CD8-positive, alpha-beta memory T cell (primary cell): ENCODE data around the gene USP13. TPM values are rescaled to one million over a fixed set of nuclear protein-coding genes. Genes with fewer than 3 reads are reported as not detected.

Experiments used
- CTCF ChIA-PET: fragments of 350-600 bp; sonication (Branson Sonifier 250); formaldehyde crosslinking; loops from one replicate; lab custom pipeline; 2021; ENCODE audit warnings: antibody characterized with exemption; lab: Charles Lee
- POLR2A ChIA-PET: fragments of 350-600 bp; sonication (Branson Sonifier 250); formaldehyde crosslinking; loops from one replicate; lab custom pipeline; 2021; ENCODE audit warnings: antibody characterized with exemption; lab: Charles Lee
- DNase-seq, 5 donors: peaks; one replicate each; pipeline versions ENCODE4 v3.0.0 to v3.0.0-alpha.2; 2020 to 2022; ENCODE audit warnings: mixed read lengths in 1 of 5
- H3K27ac ChIP-seq: one replicate; pipeline ENCODE4 v1.7.0; 2013; ENCODE audit warnings: low read depth, mild to moderate bottlenecking, low read length, moderate library complexity
- H3K27me3 ChIP-seq: 2 replicates; pipeline ENCODE4 v1.7.0; 2013; ENCODE audit warnings: low read length, mild to moderate bottlenecking; ENCODE audit not compliant: insufficient read depth, poor library complexity, severe bottlenecking
- H3K36me3 ChIP-seq: 2 replicates; pipeline ENCODE4 v1.7.0; 2013; ENCODE audit warnings: mild to moderate bottlenecking, low read length, moderate library complexity; ENCODE audit not compliant: insufficient read depth
- H3K4me1 ChIP-seq: 2 replicates; pipeline ENCODE4 v1.7.0; 2013; ENCODE audit warnings: mild to moderate bottlenecking, low read length, moderate library complexity; ENCODE audit not compliant: insufficient read depth
- H3K4me3 ChIP-seq: 2 replicates; pipeline ENCODE4 v1.7.0; 2013; ENCODE audit warnings: mild to moderate bottlenecking, low read length
- H3K9me3 ChIP-seq: 2 replicates; pipeline ENCODE4 v1.7.0; 2013; ENCODE audit warnings: mild to moderate bottlenecking, low read length
- H3K27ac Mint-ChIP-seq, 8 donors: one replicate each; pipeline ENCODE4 v1.8.0; 2020 to 2021; ENCODE audit warnings: mixed read lengths in 8 of 8, mild to moderate bottlenecking in 6 of 8, inconsistent platforms in 3 of 8, moderate library complexity in 3 of 8
- H3K27me3 Mint-ChIP-seq, 2 donors: one replicate each; pipeline ENCODE4 v1.8.0; 2020 to 2021; ENCODE audit warnings: mixed read lengths in 2 of 2, mild to moderate bottlenecking in 1 of 2, moderate library complexity in 1 of 2
- H3K36me3 Mint-ChIP-seq, 3 donors: one replicate each; pipeline ENCODE4 v1.8.0; 2020 to 2021; ENCODE audit warnings: mixed read lengths in 3 of 3, inconsistent platforms in 1 of 3, mild to moderate bottlenecking in 1 of 3
- H3K4me1 Mint-ChIP-seq, 3 donors: one replicate each; pipeline ENCODE4 v1.8.0; 2020 to 2021; ENCODE audit warnings: mixed read lengths in 3 of 3, inconsistent platforms in 1 of 3, mild to moderate bottlenecking in 1 of 3
- H3K4me3 Mint-ChIP-seq, 7 donors: one replicate each; pipeline ENCODE4 v1.8.0; 2020 to 2021; ENCODE audit warnings: mixed read lengths in 7 of 7, mild to moderate bottlenecking in 6 of 7, moderate library complexity in 4 of 7, inconsistent platforms in 2 of 7
- H3K9me3 Mint-ChIP-seq, 5 donors: one replicate each; pipeline ENCODE4 v1.8.0; 2020 to 2022; ENCODE audit warnings: mixed read lengths in 5 of 5, mild to moderate bottlenecking in 3 of 5, moderate library complexity in 2 of 5, inconsistent platforms in 1 of 5
- polyA plus RNA-seq: library from polyadenylated mRNA; unstranded; fragments of 300-500 nt; fragmentation: Illumina TruSeq; gene quantifications from one replicate; pipeline ENCODE4 v1.2.3, GENCODE V29; 2021
- total RNA-seq, 2 experiments: library from RNA; stranded (reverse); gene quantifications; one replicate each; pipeline ENCODE4 v1.2.3, GENCODE V29; 2021

USP13 gene
- total and polyA plus RNA-seq, 3 experiments from 2014 or later = 12.7 to 13.8 (median 13.3) TPM

- H3K36me3 Mint-ChIP-seq = no peaks in the 10 kb centered on the region
- ChIA-PET POLR2A (no interaction called here), CTCF (no interaction called here)
- H3K27ac Mint-ChIP-seq = no peak overlapping the region
- H3K27me3 Mint-ChIP-seq = no peaks in the 10 kb centered on the region
- H3K27me3 ChIP-seq = no peaks in the 10 kb centered on the region
- H3K4me3 ChIP-seq = no peak overlapping the region
- no peaks in the 10 kb centered on the region for H3K36me3 ChIP-seq
- DNase-seq = no peak
- H3K9me3 Mint-ChIP-seq = no peaks in the 10 kb centered on the region
- no peaks in the 10 kb centered on the region for H3K4me1 Mint-ChIP-seq
- no peak overlapping the region for H3K27ac ChIP-seq
- H3K9me3 ChIP-seq = no peaks in the 10 kb centered on the region
- no peak overlapping the region for H3K4me3 Mint-ChIP-seq
- H3K4me1 ChIP-seq = no peaks in the 10 kb centered on the region
These were observed 143.6 kb downstream of the USP13 start for GRCh38 chr3:179796421-179796820.

GRCh38 chr3:179797192-179797591 lies 144.4 kb downstream of the USP13 start:
- Histone ChIP-seq H3K36me3 (no peaks in the 10 kb centered on the region), H3K27me3 (no peaks in the 10 kb centered on the region), H3K4me3 (no peak overlapping the region), H3K9me3 (no peaks in the 10 kb centered on the region), H3K4me1 (no peaks in the 10 kb centered on the region), H3K27ac (no peak overlapping the region)
- CTCF ChIA-PET = no interaction called here
- Mint-ChIP-seq H3K9me3 (no peaks in the 10 kb centered on the region), H3K4me1 (no peaks in the 10 kb centered on the region), H3K27ac (no peak overlapping the region), H3K4me3 (no peak overlapping the region), H3K36me3 (no peaks in the 10 kb centered on the region), H3K27me3 (no peaks in the 10 kb centered on the region)
- no peak for DNase-seq
- POLR2A ChIA-PET = no interaction called here

DNA sequence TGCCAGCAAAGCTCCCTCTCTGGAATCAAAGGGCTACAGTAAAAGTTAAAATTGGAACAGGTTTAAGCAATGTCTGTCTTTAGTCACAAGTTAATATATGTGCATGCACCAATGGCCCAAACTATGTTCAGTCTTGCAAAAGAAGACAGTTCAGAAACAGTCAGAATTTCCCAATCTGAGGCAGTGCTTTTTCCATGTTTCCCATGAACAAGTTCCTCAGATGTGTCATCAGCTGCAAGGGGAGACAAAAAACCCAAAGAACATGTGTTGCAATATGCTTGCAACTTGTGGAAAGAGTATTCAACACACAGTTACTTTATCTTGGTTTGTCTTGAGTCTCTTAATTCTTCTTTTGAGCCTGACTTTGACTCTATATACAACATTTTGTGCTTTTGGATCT lies 148.4 kb downstream of the USP13 start:
- no peaks in the 10 kb centered on the region for H3K9me3 ChIP-seq
- DNase-seq = no peak
- Mint-ChIP-seq H3K36me3 (no peaks in the 10 kb centered on the region), H3K4me1 (no peaks in the 10 kb centered on the region), H3K27me3 (peaks cover 3 to 19% of the 10 kb centered on the region in 2 donors), H3K9me3 (no peaks in the 10 kb centered on the region), H3K4me3 (no peak overlapping the region), H3K27ac (no peak overlapping the region)
- H3K4me3 ChIP-seq = no peak overlapping the region
- H3K27me3 ChIP-seq = no peaks in the 10 kb centered on the region
- ChIA-PET POLR2A (no interaction called here), CTCF (no interaction called here)
- no peaks in the 10 kb centered on the region for H3K36me3 ChIP-seq
- no peak overlapping the region for H3K27ac ChIP-seq
- H3K4me1 ChIP-seq = no peaks in the 10 kb centered on the region

DNA sequence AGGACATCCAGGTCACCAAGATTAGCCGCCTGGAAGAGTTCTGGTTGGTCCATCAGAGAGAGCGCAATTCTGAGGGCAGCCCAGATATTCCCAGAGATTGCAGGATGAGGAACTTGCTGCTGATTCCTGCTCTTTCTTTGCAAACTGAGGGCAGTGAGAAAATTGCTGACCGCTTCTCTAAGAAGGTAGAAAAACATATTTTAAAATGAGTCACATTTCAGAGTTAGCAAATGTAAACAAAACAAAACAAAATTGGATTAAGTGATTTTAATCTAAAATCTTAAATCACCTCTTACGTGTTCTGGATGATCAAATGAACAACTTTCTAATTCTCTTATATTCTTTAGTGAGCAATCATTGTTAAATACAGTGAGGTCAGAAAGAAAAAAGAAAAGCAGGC lies 149.0 kb downstream of the USP13 start:
- DNase-seq = no peak
- Histone ChIP-seq H3K36me3 (no peaks in the 10 kb centered on the region), H3K4me3 (no peak overlapping the region), H3K4me1 (no peaks in the 10 kb centered on the region), H3K27me3 (no peaks in the 10 kb centered on the region), H3K9me3 (no peaks in the 10 kb centered on the region), H3K27ac (no peak overlapping the region)
- H3K27ac Mint-ChIP-seq = no peak overlapping the region
- ChIA-PET POLR2A (no interaction called here), CTCF (no interaction called here)
- H3K36me3 Mint-ChIP-seq = no peaks in the 10 kb centered on the region
- H3K27me3 Mint-ChIP-seq = peaks cover 3 to 19% of the 10 kb centered on the region in 2 donors
- H3K9me3 Mint-ChIP-seq = no peaks in the 10 kb centered on the region
- H3K4me1 Mint-ChIP-seq = no peaks in the 10 kb centered on the region
- H3K4me3 Mint-ChIP-seq = no peak overlapping the region

GRCh38 chr3:179806177-179806576 lies 153.3 kb downstream of the USP13 start:
- no peak overlapping the region for H3K27ac ChIP-seq
- DNase-seq = no peak
- ChIA-PET POLR2A (no interaction called here), CTCF (no interaction called here)
- Mint-ChIP-seq H3K4me1 (no peaks in the 10 kb centered on the region), H3K27ac (no peak overlapping the region), H3K36me3 (no peaks in the 10 kb centered on the region), H3K9me3 (no peaks in the 10 kb centered on the region), H3K27me3 (peaks cover 3 to 19% of the 10 kb centered on the region in 2 donors), H3K4me3 (no peak overlapping the region)
- H3K27me3 ChIP-seq = no peaks in the 10 kb centered on the region
- H3K4me3 ChIP-seq = no peak overlapping the region
- no peaks in the 10 kb centered on the region for H3K36me3 ChIP-seq
- no peaks in the 10 kb centered on the region for H3K9me3 ChIP-seq
- H3K4me1 ChIP-seq = no peaks in the 10 kb centered on the region

GRCh38 chr3:179807588-179807987 lies 154.7 kb downstream of the USP13 start:
- H3K9me3 Mint-ChIP-seq = no peaks in the 10 kb centered on the region
- H3K27me3 Mint-ChIP-seq = peaks cover 2 to 18% of the 10 kb centered on the region in 2 donors
- H3K27ac ChIP-seq = no peak overlapping the region
- no peak for DNase-seq
- no peaks in the 10 kb centered on the region for H3K4me1 ChIP-seq
- H3K36me3 Mint-ChIP-seq = no peaks in the 10 kb centered on the region
- ChIA-PET POLR2A (no interaction called here), CTCF (no interaction called here)
- no peak overlapping the region for H3K4me3 ChIP-seq
- H3K27ac Mint-ChIP-seq = no peak overlapping the region
- no peaks in the 10 kb centered on the region for H3K36me3 ChIP-seq
- H3K4me1 Mint-ChIP-seq = peaks cover 4 to 6% (median 6%) of the 10 kb centered on the region in 3 donors
- H3K4me3 Mint-ChIP-seq = no peak overlapping the region
- H3K9me3 ChIP-seq = no peaks in the 10 kb centered on the region
- H3K27me3 ChIP-seq = no peaks in the 10 kb centered on the region

GRCh38 chr3:179809639-179810038 lies 156.8 kb downstream of the USP13 start:
- Histone ChIP-seq H3K4me3 (no peak overlapping the region), H3K27me3 (no peaks in the 10 kb centered on the region), H3K9me3 (no peaks in the 10 kb centered on the region), H3K36me3 (no peaks in the 10 kb centered on the region), H3K4me1 (no peaks in the 10 kb centered on the region), H3K27ac (no peak overlapping the region)
- Mint-ChIP-seq H3K36me3 (no peaks in the 10 kb centered on the region), H3K4me1 (peaks cover 4 to 6% (median 6%) of the 10 kb centered on the region in 3 donors), H3K27me3 (peaks cover 0 to 4% of the 10 kb centered on the region in 2 donors), H3K9me3 (no peaks in the 10 kb centered on the region), H3K4me3 (no peak overlapping the region), H3K27ac (no peak overlapping the region)
- CTCF ChIA-PET = no interaction called here
- POLR2A ChIA-PET = no interaction called here
- no peak for DNase-seq

GRCh38 chr3:179811321-179812095 lies 158.7 kb downstream of the USP13 start:
- Mint-ChIP-seq H3K4me3 (no peak overlapping the region), H3K27ac (no peak overlapping the region), H3K36me3 (no peaks in the 10 kb centered on the region), H3K4me1 (peaks cover 4 to 6% (median 6%) of the 10 kb centered on the region in 3 donors), H3K27me3 (no peaks in the 10 kb centered on the region), H3K9me3 (no peaks in the 10 kb centered on the region)
- H3K36me3 ChIP-seq = no peaks in the 10 kb centered on the region
- POLR2A ChIA-PET = no interaction called here
- no peaks in the 10 kb centered on the region for H3K4me1 ChIP-seq
- no peak overlapping the region for H3K27ac ChIP-seq
- CTCF ChIA-PET = interaction anchor here (1.4 kb wide), 1 partner anchor 9 kb away, joined by 4 read pairs; no protein-coding TSS in a partner anchor
- no peaks in the 10 kb centered on the region for H3K27me3 ChIP-seq
- no peaks in the 10 kb centered on the region for H3K9me3 ChIP-seq
- no peak overlapping the region for H3K4me3 ChIP-seq
- DNase-seq = no peak
